Fibroblast of mammary gland (primary cell): ENCODE data around the gene GPC2.
"Not testable (repeated sequence)": the region's sequence is repeated elsewhere in the genome, so short reads cannot be mapped to it uniquely, and the experiment has no call there.

ENCODE experiments used
- DNase-seq: peaks from one replicate; pipeline ENCODE4 v3.0.0-alpha.2; 2010; ENCODE audit warnings: low read depth
- H3K4me3 ChIP-seq: 2 replicates; pipeline ENCODE4 v1.5.1; 2011; ENCODE audit warnings: low read depth, mild to moderate bottlenecking, low read length, moderate library complexity; ENCODE audit not compliant: control insufficient read depth
- CTCF ChIP-seq: conservative IDR thresholded peaks from 2 replicates; pipeline ENCODE4 v1.5.1; 2011; ENCODE audit warnings: low read depth, low read length, inconsistent platforms; ENCODE audit not compliant: control insufficient read depth, insufficient read depth

The GPC2 gene, protein sequence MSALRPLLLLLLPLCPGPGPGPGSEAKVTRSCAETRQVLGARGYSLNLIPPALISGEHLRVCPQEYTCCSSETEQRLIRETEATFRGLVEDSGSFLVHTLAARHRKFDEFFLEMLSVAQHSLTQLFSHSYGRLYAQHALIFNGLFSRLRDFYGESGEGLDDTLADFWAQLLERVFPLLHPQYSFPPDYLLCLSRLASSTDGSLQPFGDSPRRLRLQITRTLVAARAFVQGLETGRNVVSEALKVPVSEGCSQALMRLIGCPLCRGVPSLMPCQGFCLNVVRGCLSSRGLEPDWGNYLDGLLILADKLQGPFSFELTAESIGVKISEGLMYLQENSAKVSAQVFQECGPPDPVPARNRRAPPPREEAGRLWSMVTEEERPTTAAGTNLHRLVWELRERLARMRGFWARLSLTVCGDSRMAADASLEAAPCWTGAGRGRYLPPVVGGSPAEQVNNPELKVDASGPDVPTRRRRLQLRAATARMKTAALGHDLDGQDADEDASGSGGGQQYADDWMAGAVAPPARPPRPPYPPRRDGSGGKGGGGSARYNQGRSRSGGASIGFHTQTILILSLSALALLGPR

GRCh38 chr7:100177045-100178001, at the start of gene GPC2, which contains the start of gene STAG3:
Gene GPC2, minus strand, starts transcription at chr7:100177381. Its CDS starts 182 bp downstream, at chr7:100177199.
Gene STAG3, plus strand, starts transcription at chr7:100177918. Its CDS starts 2,639 bp downstream, at chr7:100180557.
- H3K4me3 ChIP-seq = peak within 1 kb of the TSS; percentile 66
- DNase-seq = peak; percentile 93
- TF ChIP-seq CTCF = no peak

GRCh38 chr7:100224891-100225290, 47.7 kb upstream of the GPC2 start:
- H3K4me3 ChIP-seq, DNase-seq: not testable (repeated sequence)

DNA sequence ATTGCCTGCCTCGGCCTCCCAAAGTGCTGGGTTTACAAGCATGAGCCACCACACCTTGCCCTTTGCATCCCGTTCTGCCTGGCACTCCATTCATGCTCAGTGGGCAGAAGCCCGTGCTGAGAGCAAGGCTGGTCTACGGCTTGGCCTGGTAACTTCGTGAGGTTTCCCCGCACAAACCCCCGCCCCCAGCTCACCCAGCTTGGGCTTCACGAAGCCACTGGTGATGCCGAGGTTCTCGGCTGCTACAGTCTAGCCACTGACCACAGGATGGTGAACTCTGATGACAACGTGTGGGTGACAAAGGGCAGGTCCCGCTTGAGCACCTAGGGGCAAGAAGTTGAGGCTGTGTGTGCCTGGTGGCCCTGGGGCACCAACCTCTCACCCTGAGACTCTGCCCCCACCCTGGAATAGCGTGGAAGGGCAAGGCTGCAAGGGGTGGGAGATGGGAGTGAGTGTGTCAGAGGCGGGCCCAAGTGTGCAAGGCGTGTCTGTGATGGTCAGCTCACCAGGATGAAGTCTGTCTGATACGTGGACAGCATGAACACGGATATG, 46.3 kb upstream of the GPC2 start:
- not testable (repeated sequence) for DNase-seq, H3K4me3 ChIP-seq

- TF ChIP-seq CTCF = no peak
- no peak overlapping the region for H3K4me3 ChIP-seq
These were observed 45.4 kb upstream of the GPC2 start for GRCh38 chr7:100222445-100223132.

GRCh38 chr7:100221767-100222444, 44.7 kb upstream of the GPC2 start:
- H3K4me3 ChIP-seq = no peak overlapping the region
- no peak for DNase-seq
- no peak for TF ChIP-seq CTCF

More at GRCh38 chr7:100222445-100223132, 45.4 kb upstream of the GPC2 start:
- DNase-seq = no peak

DNA sequence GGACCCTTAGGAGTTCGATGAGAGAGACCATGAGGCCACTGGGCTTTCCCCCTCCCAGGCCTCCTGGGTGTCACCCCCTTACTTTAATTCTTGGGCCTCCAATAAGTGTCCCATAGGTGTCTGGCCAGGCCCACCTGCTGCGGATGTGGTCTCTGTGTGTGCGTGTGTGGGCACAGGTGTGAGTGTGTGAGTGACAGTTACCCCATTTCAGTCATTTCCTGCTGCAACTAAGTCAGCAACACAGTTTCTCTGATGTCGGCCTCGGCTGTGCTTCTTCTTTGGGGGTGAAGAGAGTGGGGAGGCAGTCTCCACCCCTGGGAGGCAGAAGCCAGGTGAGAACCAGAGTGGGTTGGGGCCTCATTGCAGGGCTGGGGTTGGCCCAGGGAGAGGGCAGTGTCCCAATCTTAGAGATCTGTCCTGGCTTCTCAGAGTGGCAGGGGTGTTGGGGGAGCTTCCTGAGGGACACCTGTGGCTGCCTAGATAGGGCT, 44.1 kb upstream of the GPC2 start:
- no peak for DNase-seq
- no peak overlapping the region for H3K4me3 ChIP-seq
- no peak for TF ChIP-seq CTCF
